Large intestine (tissue), 3 donors: Measurements from ENCODE around the gene PPTC7. TPM values are rescaled to one million over a fixed set of nuclear protein-coding genes. Genes with fewer than 3 reads are reported as not detected.
"Not testable (repeated sequence)": the region's sequence is repeated elsewhere in the genome, so short reads cannot be mapped to it uniquely, and the experiment has no call there.

Experiments used
- DNase-seq, 2 donors: peaks; one replicate each; pipeline versions ENCODE4 v3.0.0 to v3.0.0-alpha.2; 2013
- H3K27ac ChIP-seq: one replicate; pipeline ENCODE4 v1.5.1; 2013; ENCODE audit warnings: low read length
- H3K27me3 ChIP-seq: 2 replicates; pipeline ENCODE4 v1.6.1; 2013; ENCODE audit warnings: low read length; ENCODE audit not compliant: control insufficient read depth, insufficient read depth
- H3K36me3 ChIP-seq: 2 replicates; pipeline ENCODE4 v1.6.1; 2013; ENCODE audit warnings: low read length; ENCODE audit not compliant: control insufficient read depth, insufficient read depth
- H3K4me1 ChIP-seq: one replicate; pipeline ENCODE4 v1.6.1; 2013; ENCODE audit warnings: low read length; ENCODE audit not compliant: control insufficient read depth, insufficient read depth
- H3K4me3 ChIP-seq: one replicate; pipeline ENCODE4 v1.5.1; 2013; ENCODE audit warnings: low read length
- H3K9me3 ChIP-seq: one replicate; pipeline ENCODE4 v1.6.1; 2013; ENCODE audit warnings: mild to moderate bottlenecking, low read depth, low read length, moderate library complexity; ENCODE audit not compliant: control insufficient read depth
- WGBS: methylation state at CpG from one replicate; pipeline ENCODE4 v1.1.5; 2013; ENCODE audit warnings: low lambda C conversion rate; ENCODE audit not compliant: insufficient coverage; 5-methylcytosine and 5-hydroxymethylcytosine counted together
- polyA plus RNA-seq: library from polyadenylated mRNA; unstranded; fragments of 120-200 nt; gene quantifications from one replicate; pipeline ENCODE4 v1.2.1, GENCODE V29; 2013

PPTC7 gene
- polyA plus RNA-seq, 1 donor = 20.5 TPM

DNA sequence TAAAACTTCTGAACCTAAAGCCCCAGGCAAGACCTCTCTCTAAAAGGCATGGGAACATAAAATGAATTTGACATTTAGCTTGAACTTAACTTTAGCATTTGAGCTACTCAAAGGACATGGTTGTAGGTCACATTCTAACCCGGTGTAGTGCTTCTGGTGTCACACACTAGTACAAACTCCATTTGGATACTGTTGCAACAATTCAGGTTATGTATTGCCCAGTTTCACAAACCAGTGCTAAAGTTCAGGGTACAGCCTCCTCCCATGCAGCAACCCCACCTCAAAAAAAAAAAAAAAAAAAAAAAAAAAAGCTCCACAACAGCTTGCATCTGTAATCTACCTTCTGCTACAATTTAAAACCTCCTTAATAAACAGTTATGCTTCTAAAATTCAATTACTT, 7.8 kb downstream of the PPTC7 start:
- Histone ChIP-seq H3K36me3 (no peaks in the 10 kb centered on the region), H3K9me3 (no peaks in the 10 kb centered on the region), H3K27ac (peak overlapping the region; percentile 68), H3K4me3 (no peak overlapping the region), H3K27me3 (no peaks in the 10 kb centered on the region), H3K4me1 (peaks cover 42% of the 10 kb centered on the region)
- DNase-seq = peak; percentile 85 to 92
- no CpG with 5 or more reads among the region's 1 CpG for WGBS

DNA sequence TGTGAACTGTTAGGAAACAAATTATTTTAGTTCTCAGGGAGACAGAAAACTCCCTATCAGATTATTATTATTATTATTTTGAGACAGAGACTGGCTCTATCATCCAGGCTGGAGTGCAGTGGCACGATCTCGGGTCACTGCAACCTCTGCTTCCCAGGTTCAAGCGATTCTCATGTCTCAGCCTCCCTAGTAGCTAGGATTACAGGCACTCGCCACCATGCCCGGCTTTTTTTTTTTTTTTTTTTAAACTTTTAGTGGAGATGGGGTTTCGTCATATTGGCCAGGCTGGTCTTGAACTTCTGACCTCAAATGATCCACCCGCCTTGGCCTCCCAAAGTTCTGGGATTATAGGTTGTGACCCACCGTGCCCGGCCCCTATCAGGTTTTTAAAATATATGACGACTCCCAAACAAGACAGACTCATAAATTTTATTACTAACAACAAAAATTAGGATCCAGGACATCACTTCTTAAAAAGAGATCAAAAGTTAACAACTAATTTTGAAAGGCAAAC, 8.3 kb downstream of the PPTC7 start:
- Histone ChIP-seq H3K27ac (peak overlapping the region; percentile 68), H3K4me1 (peaks cover 42% of the 10 kb centered on the region)
- 60% methylated on average over 2 of the region's 10 CpGs for WGBS

DNA sequence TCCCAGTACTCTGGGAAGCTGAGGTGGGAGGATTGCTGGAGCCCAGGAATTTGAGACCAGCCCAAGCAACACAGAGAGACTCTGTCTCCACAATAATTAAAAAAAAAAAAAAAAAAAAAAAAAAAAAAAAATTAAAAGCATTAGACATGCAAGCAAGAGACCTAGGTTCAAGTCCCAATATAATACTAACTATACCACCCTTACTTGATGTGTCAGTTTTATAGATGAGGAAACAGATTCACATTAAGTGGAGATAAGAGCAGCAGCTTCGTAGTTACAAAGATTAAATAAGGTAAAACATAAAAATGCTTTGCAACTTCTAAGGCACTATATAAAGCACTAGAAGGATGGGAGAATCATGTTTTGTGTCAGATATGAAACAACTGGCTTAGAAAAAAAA, 9.1 kb downstream of the PPTC7 start:
- Histone ChIP-seq H3K9me3 (peaks cover 4% of the 10 kb centered on the region), H3K4me3 (no peak overlapping the region), H3K27ac (peak overlapping the region; percentile 68), H3K4me1 (peaks cover 38% of the 10 kb centered on the region), H3K27me3 (no peaks in the 10 kb centered on the region), H3K36me3 (no peaks in the 10 kb centered on the region)
- WGBS = no CpG with 5 or more reads among the region's 1 CpG
- DNase-seq = no peak

More for the DNA sequence above, 8.3 kb downstream of the PPTC7 start:
- not testable (repeated sequence) for H3K4me3 ChIP-seq, H3K27me3 ChIP-seq, H3K9me3 ChIP-seq, DNase-seq, H3K36me3 ChIP-seq

DNA sequence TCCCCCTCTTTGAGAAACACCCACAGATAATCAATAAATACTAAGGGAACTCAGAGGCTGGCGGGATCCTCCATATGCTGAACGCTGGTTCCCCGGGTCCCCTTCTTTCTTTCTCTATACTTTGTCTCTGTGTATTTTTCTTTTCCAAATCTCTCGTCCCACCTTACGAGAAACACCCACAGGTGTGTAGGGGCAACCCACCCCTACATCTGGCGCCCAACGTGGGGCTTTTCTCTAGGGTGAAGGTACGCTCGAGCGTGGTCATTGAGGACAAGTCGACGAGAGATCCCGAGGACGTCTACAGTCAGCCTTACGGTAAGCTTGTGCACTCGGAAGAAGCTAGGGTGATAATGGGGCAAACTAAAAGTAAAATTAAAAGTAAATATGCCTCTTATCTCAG, 12.3 kb downstream of the PPTC7 start:
- WGBS = no CpG with 5 or more reads among the region's 16 CpGs
- not testable (repeated sequence) for H3K4me3 ChIP-seq, H3K36me3 ChIP-seq

DNA sequence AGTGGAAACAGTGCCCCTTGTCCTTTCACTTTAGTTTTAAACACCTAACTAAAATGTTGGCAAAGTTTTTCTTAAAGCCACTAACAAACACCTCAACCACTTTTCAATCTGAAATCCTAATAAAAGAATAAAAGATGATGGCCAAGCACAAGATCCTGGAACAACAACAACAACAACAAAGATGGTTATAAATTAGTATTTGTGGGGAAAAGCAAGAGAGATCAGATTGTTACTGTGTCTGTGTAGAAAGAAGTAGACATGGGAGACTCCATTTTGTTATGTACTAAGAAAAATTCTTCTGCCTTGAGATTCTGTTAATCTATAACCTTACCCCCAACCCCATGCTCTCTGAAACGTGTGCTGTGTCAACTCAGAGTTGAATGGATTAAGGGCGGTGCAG, 13.3 kb downstream of the PPTC7 start:
- H3K27me3 ChIP-seq, H3K4me3 ChIP-seq, H3K27ac ChIP-seq, DNase-seq, H3K9me3 ChIP-seq, H3K36me3 ChIP-seq: not testable (repeated sequence)
- WGBS = no CpG with 5 or more reads among the region's 2 CpGs
- H3K4me1 ChIP-seq = peaks cover 17% of the 10 kb centered on the region

More for the DNA sequence above, 12.3 kb downstream of the PPTC7 start:
- H3K27ac ChIP-seq, H3K27me3 ChIP-seq, DNase-seq, H3K9me3 ChIP-seq: not testable (repeated sequence)
- H3K4me1 ChIP-seq = peaks cover 17% of the 10 kb centered on the region

DNA sequence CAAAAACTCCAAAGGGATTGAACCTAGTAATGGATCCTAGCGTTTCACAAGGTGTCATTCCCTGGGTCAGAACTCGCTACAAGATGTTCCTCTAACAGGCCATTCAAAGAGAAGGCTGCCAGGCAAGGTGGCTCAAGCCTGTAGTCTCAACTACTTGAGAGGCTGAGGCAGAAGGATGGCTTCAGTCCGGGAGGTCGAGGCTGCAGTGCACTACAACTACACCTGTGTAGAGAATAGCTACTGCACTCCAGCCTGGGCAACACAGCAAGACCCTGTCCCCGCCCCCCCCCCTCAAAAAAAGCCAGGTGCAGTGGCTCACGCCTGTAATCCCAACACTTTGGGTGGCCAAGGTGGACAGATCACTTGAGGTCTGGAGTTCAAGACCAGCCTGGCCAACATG, 14.4 kb downstream of the PPTC7 start:
- no peak overlapping the region for H3K4me3 ChIP-seq
- H3K9me3 ChIP-seq = peaks cover 4% of the 10 kb centered on the region
- DNase-seq = no peak
- no CpG with 5 or more reads among the region's 6 CpGs for WGBS
- H3K27me3 ChIP-seq = no peaks in the 10 kb centered on the region
- peaks cover 17% of the 10 kb centered on the region for H3K4me1 ChIP-seq
- H3K36me3 ChIP-seq = no peaks in the 10 kb centered on the region
- no peak overlapping the region for H3K27ac ChIP-seq

DNA sequence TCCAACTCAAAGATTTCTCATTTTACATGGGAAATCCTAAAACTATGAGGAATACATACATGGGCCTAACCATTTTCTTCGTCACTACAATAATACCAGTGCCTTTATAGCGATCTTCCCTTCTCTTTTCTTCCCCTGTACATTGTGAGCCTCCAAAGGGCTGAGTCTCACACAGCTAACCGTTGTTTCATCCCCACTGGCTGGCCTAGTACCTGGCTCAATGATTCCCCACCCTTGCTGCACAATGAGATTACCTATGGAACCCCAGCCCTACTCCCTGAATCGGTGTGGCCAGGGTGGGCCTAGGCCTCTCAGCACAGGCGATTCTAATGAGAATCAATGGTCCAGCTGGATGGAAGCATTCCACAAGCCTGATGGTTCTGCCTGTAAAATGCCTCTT, 16.1 kb downstream of the PPTC7 start:
- DNase-seq = no peak
- H3K27ac ChIP-seq = no peak overlapping the region
- H3K4me3 ChIP-seq = no peak overlapping the region
- H3K36me3 ChIP-seq = no peaks in the 10 kb centered on the region
- 90% methylated on average over 3 of the region's 5 CpGs for WGBS
- H3K27me3 ChIP-seq = no peaks in the 10 kb centered on the region
- H3K4me1 ChIP-seq = peaks cover 25% of the 10 kb centered on the region
- H3K9me3 ChIP-seq = peaks cover 4% of the 10 kb centered on the region

DNA sequence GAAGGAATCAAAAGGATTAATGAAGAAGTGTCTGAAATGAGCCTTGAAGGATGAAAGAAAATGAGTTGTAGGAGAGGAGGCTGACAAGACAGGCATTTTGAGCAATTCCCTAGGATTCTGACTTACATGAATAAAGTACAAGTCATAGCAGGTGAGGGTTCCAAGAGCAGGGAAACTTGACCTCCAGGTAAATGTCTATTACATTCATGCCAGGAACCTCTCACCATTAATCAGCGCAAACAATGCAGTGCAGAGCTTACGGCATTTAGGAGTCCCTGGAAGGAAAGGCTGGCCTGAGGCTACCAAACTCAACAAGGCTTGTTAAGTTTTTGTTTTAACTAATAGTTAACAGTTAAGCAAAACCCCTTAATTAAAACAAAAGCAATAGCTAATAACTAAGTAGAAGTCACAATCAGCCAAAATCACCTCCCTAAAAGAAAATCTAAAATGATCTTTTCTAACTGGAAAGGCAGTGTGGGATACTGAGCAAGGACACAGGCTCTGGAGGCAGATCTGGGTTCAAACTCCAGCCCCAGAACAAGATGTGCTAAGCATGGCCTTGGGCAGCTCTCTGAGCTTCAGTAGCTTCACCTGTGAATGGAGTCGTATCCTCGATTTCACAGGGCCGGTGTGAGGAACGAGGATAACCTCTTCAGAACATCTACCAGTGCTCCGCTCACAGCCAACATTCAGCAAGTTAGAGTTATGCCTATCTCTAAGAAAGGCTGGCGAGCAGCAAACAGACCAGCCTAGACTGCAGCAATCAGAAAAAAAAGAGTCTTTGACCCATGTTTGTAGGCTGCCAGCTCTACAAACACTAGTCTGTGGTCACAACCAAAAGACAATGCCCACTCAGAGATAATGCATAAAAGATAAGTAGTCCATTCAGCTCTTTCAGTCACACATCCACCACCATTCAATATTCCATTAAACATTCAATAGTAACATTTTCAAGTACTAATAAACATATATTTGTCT, 16.9 kb downstream of the PPTC7 start:
- Histone ChIP-seq H3K4me1 (peaks cover 25% of the 10 kb centered on the region), H3K36me3 (no peaks in the 10 kb centered on the region), H3K27ac (peak overlapping the region; percentile 11), H3K27me3 (no peaks in the 10 kb centered on the region), H3K4me3 (no peak overlapping the region), H3K9me3 (peaks cover 4% of the 10 kb centered on the region)
- no CpG with 5 or more reads among the region's 8 CpGs for WGBS
- peak in 1 of 2 donors; percentile 24 for DNase-seq

DNA sequence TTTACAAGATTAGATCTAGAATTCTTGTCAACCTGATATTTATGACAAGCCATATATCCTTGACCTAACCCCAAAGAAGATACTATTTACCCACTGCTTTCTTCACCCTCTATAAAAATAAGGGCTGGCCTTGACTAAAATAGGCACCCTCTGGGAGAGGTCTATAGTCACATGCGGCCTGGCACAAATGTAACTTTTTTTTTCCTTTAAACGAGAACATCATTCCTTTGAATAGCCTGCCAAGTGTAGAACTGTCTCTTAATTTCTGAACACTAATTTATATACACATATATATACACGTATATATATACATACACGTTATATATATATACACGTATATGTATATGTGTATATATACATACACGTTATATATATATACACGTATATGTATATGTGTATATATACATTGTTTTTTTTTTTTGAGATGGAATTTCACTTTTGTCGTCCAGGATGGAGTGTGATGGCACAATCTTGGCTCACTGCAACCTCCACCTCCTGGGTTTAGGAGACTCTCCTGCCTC, 18.6 kb downstream of the PPTC7 start:
- peak overlapping the region; percentile 31 for H3K27ac ChIP-seq
- DNase-seq = no peak
- WGBS = 80% methylated on average over 1 of the region's 8 CpGs
- no peaks in the 10 kb centered on the region for H3K27me3 ChIP-seq
- H3K4me3 ChIP-seq = no peak overlapping the region
- H3K36me3 ChIP-seq = no peaks in the 10 kb centered on the region
- H3K4me1 ChIP-seq = peaks cover 25% of the 10 kb centered on the region
- no peaks in the 10 kb centered on the region for H3K9me3 ChIP-seq

DNA sequence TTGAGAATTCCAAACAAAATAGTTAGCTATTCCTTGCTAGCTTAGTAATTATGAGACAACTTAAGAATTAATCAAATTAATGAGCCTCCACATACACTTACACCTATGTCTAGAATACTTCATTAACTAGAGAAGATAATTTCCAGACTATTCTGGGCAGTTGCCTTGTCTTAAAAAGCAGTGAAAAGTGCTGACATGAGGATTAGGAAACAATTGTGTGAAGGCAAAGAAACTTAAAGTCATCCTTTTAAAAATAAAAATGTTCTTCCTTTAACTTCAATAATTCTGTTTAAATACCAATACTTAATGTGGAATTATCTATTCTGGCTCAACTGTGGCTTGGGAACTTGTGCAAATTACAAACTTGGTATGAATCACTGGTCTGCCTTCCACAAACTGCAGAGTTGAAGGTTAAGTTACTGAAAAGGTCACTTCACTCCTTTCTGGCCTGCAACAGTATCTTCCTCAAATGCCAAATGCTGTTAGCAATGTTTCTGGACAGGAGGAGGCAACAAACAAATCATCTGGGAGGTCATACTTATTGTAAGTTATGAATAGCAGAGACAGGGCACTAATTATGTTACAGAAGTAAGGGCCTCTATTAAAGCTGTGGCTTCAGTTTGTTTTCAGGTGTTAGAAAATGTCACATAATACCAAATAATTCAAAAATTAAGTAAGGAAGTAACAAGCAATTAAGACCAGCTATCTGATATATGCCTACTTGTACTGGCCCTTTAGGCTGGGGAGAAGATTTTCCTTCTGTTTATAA, 19.2 kb downstream of the PPTC7 start:
- peaks cover 25% of the 10 kb centered on the region for H3K4me1 ChIP-seq
- peak in 1 of 2 donors; percentile 13 for DNase-seq
- no peaks in the 10 kb centered on the region for H3K27me3 ChIP-seq
- peak overlapping the region; percentile 31 for H3K27ac ChIP-seq
- no peaks in the 10 kb centered on the region for H3K9me3 ChIP-seq
- H3K36me3 ChIP-seq = no peaks in the 10 kb centered on the region
- H3K4me3 ChIP-seq = no peak overlapping the region
